Measurements from ENCODE around the gene CCL25. TPM values are rescaled to one million over a fixed set of nuclear protein-coding genes. Genes with fewer than 3 reads are reported as not detected.
"Not testable (repeated sequence)": the region's sequence is repeated elsewhere in the genome, so short reads cannot be mapped to it uniquely, and the experiment has no call there.

CCL25 gene
- total and polyA plus RNA-seq, 9 of the 15 experiments (the other 6 are each of a cell fraction or from before 2014, with no cell fraction given), result 0.15 TPM; not detected in 8

- peak in 1 of 2 experiments; percentile 54 for TF ChIP-seq AFF1 (IDR thresholded peaks at IDR 0.05; ENCODE audit: low read depth in 1 of 2, partially characterized antibody in 2 of 2)
- peak; percentile 57 for TF ChIP-seq GABPA (tag; conservative IDR thresholded peaks at IDR 0.05; ENCODE audit: low read depth)
- TF ChIP-seq C11orf30 (IDR thresholded peaks at IDR 0.05; ENCODE audit: low read depth), result peak; percentile 83
- peak; percentile 70 for TF ChIP-seq MEIS2 (IDR thresholded peaks at IDR 0.05; ENCODE audit: partially characterized antibody)
- TF ChIP-seq, protein P1, sequence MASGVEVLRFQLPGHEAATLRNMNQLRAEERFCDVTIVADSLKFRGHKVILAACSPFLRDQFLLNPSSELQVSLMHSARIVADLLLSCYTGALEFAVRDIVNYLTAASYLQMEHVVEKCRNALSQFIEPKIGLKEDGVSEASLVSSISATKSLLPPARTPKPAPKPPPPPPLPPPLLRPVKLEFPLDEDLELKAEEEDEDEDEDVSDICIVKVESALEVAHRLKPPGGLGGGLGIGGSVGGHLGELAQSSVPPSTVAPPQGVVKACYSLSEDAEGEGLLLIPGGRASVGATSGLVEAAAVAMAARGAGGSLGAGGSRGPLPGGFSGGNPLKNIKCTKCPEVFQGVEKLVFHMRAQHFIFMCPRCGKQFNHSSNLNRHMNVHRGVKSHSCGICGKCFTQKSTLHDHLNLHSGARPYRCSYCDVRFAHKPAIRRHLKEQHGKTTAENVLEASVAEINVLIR (CRISPR knock-in tag; IDR thresholded peaks at IDR 0.05), result peak; percentile 39; the same call in 1 of the 2 replicates
- 0 out of 2 replicates have a peak, but pooled peaks have one; percentile 26 for TF ChIP-seq DIDO1 (tag; IDR thresholded peaks at IDR 0.05; ENCODE audit: low read depth)
- TF ChIP-seq FOXM1 (IDR thresholded peaks at IDR 0.05; ENCODE audit: low read depth), result peak; percentile 94
- TF ChIP-seq FOXM1 (CRISPR knock-in tag; IDR thresholded peaks at IDR 0.05; ENCODE audit: low read depth); NR2C2 (CRISPR knock-in tag; IDR thresholded peaks at IDR 0.05): not testable (repeated sequence)
- TF ChIP-seq FOXJ2 (tag; IDR thresholded peaks at IDR 0.05), result peak; percentile 64
- peak in 1 of 3 experiments; percentile 59 for TF ChIP-seq YY1 (IDR thresholded peaks at IDR 0.05; ENCODE audit: borderline replicate concordance in 1 of 3, control insufficient read depth in 1 of 3, extremely low read depth in 1 of 3, insufficient read depth in 3 of 3, insufficient read length in 1 of 3, insufficient replicate concordance in 2 of 3, low read depth in 1 of 3, low read length in 2 of 3)
- TF ChIP-seq PTRF (tag; IDR thresholded peaks at IDR 0.05), result peak; percentile 84
- peak; percentile 90 for TF ChIP-seq RBBP5 (IDR thresholded peaks at IDR 0.05; ENCODE audit: borderline replicate concordance, insufficient read depth, low read length, poor library complexity, severe bottlenecking)
- peak; percentile 51; the same call in 1 of the 2 replicates for TF ChIP-seq ZKSCAN8 (CRISPR knock-in tag; IDR thresholded peaks at IDR 0.05)
- TF ChIP-seq HLTF (IDR thresholded peaks at IDR 0.05), result peak; percentile 66; the same call in 1 of the 2 replicates
- TF ChIP-seq TRIM24 (IDR thresholded peaks at IDR 0.05), result peak; percentile 90 to 91
- TF ChIP-seq, protein P2, sequence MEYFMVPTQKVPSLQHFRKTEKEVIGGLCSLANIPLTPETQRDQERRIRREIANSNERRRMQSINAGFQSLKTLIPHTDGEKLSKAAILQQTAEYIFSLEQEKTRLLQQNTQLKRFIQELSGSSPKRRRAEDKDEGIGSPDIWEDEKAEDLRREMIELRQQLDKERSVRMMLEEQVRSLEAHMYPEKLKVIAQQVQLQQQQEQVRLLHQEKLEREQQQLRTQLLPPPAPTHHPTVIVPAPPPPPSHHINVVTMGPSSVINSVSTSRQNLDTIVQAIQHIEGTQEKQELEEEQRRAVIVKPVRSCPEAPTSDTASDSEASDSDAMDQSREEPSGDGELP (CRISPR knock-in tag; IDR thresholded peaks at IDR 0.05; ENCODE audit: borderline replicate concordance), result peak; percentile 30; the same call in 1 of the 2 replicates
- peak; percentile 71 for TF ChIP-seq NR2C2 (tag; IDR thresholded peaks at IDR 0.05)
These were observed 19.0 kb upstream of the CCL25 start (continued) for GRCh38 chr19:8033287-8034177.
